Progenitor cell of endocrine pancreas (in vitro differentiated cells): ENCODE data around the gene EHD3. TPM values are rescaled to one million over a fixed set of nuclear protein-coding genes. Genes with fewer than 3 reads are reported as not detected.

Source experiments
- DNase-seq: peaks from one replicate; pipeline ENCODE4 v3.0.0; 2021; ENCODE audit warnings: low spot score; ENCODE audit not compliant: unreplicated experiment
- H3K27ac Mint-ChIP-seq: 2 replicates; pipeline ENCODE4 v1.8.0; 2021; ENCODE audit warnings: mild to moderate bottlenecking, moderate library complexity, mixed read lengths
- H3K27me3 Mint-ChIP-seq: 2 replicates; pipeline ENCODE4 v1.8.0; 2021; ENCODE audit warnings: mixed read lengths
- H3K36me3 Mint-ChIP-seq: 2 replicates; pipeline ENCODE4 v1.8.0; 2022; ENCODE audit warnings: mixed read lengths; ENCODE audit not compliant: insufficient read depth
- H3K4me1 Mint-ChIP-seq: 2 replicates; pipeline ENCODE4 v1.8.0; 2021; ENCODE audit warnings: low read depth, mixed read lengths
- H3K4me3 Mint-ChIP-seq: 2 replicates; pipeline ENCODE4 v1.8.0; 2021; ENCODE audit warnings: low read depth, mild to moderate bottlenecking, moderate library complexity, mixed read lengths
- H3K9me3 Mint-ChIP-seq: 2 replicates; pipeline ENCODE4 v1.8.0; 2021; ENCODE audit warnings: low read depth, mixed read lengths
- total RNA-seq: library from RNA; stranded (reverse); gene quantifications from 2 replicates; pipeline ENCODE4 v1.2.1, GENCODE V29; 2021
- TF ChIP-seq, protein P1 (sequence below): fragments of 200-600 bp; sonication (generic); IDR thresholded peaks from one replicate; pipeline ENCODE4 v1.5.0; 2021; ENCODE audit warnings: antibody characterized with exemption, mild to moderate bottlenecking; ENCODE audit not compliant: unreplicated experiment

EHD3 gene
- total RNA-seq, 1 donor from 2014 or later, result 7.0 TPM

DNA sequence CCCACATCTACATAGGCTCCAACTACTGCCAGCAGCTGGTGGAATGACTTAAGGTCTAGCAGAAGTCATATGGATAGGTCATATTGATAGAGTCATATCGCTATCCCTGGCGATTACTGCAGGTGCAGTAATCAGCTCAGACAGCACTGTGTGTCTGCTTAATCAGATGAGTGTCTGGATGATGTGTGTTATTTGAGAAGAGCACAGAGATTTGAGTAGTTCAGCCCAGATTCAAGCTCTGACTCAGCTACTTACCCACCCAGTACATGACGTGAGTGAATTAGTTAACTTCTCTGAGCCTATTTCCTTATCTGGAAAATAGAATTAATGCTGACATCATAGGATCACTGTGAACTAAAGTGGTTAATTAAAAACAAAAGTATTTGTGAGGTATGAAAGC, 78.9 kb downstream of the EHD3 start:
- H3K36me3 Mint-ChIP-seq, result peaks cover 2% of the 10 kb centered on the region
- no peaks in the 10 kb centered on the region for H3K4me1 Mint-ChIP-seq
- peaks cover 27% of the 10 kb centered on the region for H3K9me3 Mint-ChIP-seq
- H3K4me3 Mint-ChIP-seq, result no peak overlapping the region
- no peak overlapping the region for H3K27ac Mint-ChIP-seq
- H3K27me3 Mint-ChIP-seq, result no peaks in the 10 kb centered on the region
- TF ChIP-seq, protein P1, sequence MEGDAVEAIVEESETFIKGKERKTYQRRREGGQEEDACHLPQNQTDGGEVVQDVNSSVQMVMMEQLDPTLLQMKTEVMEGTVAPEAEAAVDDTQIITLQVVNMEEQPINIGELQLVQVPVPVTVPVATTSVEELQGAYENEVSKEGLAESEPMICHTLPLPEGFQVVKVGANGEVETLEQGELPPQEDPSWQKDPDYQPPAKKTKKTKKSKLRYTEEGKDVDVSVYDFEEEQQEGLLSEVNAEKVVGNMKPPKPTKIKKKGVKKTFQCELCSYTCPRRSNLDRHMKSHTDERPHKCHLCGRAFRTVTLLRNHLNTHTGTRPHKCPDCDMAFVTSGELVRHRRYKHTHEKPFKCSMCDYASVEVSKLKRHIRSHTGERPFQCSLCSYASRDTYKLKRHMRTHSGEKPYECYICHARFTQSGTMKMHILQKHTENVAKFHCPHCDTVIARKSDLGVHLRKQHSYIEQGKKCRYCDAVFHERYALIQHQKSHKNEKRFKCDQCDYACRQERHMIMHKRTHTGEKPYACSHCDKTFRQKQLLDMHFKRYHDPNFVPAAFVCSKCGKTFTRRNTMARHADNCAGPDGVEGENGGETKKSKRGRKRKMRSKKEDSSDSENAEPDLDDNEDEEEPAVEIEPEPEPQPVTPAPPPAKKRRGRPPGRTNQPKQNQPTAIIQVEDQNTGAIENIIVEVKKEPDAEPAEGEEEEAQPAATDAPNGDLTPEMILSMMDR, result no peak
- DNase-seq, result no peak

DNA sequence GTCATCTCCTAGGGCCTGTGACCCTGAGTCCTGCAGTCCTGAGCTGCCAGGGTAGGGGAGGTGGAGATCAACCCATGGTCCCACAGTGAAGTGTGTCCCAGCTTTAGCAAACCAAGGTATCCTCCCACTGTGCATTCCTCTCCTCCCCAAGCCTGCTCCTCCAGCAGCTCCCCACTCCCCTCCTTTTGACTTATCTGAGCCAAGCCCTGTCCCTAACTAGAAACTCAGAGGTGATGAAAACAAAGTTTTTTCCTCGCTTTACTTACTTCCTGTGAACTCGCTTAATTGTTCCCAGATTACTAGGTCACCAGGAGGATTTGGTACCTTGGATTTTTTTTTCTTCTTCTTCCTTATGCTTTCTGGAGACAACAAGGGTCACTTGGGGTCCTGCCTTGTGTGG, 80.8 kb downstream of the EHD3 start:
- H3K4me3 Mint-ChIP-seq, result no peak overlapping the region
- TF ChIP-seq, protein P1, result no peak
- no peaks in the 10 kb centered on the region for H3K27me3 Mint-ChIP-seq
- no peak overlapping the region for H3K27ac Mint-ChIP-seq
- peaks cover 9% of the 10 kb centered on the region for H3K9me3 Mint-ChIP-seq
- H3K4me1 Mint-ChIP-seq, result no peaks in the 10 kb centered on the region
- H3K36me3 Mint-ChIP-seq, result peaks cover 2% of the 10 kb centered on the region
- DNase-seq, result no peak

GRCh38 chr2:31317396-31317795, 83.4 kb downstream of the EHD3 start:
- H3K4me1 Mint-ChIP-seq, result no peaks in the 10 kb centered on the region
- H3K4me3 Mint-ChIP-seq, result no peak overlapping the region
- H3K27me3 Mint-ChIP-seq, result no peaks in the 10 kb centered on the region
- no peak overlapping the region for H3K27ac Mint-ChIP-seq
- TF ChIP-seq, protein P1, result no peak
- no peak for DNase-seq
- H3K36me3 Mint-ChIP-seq, result no peaks in the 10 kb centered on the region
- no peaks in the 10 kb centered on the region for H3K9me3 Mint-ChIP-seq

GRCh38 chr2:31318361-31319336, 84.7 kb downstream of the EHD3 start:
- Mint-ChIP-seq H3K27ac (no peak overlapping the region), H3K4me1 (no peaks in the 10 kb centered on the region), H3K9me3 (no peaks in the 10 kb centered on the region), H3K4me3 (no peak overlapping the region), H3K27me3 (no peaks in the 10 kb centered on the region), H3K36me3 (no peaks in the 10 kb centered on the region)
- no peak for DNase-seq
- TF ChIP-seq, protein P1, result no peak

Other genes with a start within 250 kb of the EHD3 start
- gene GALNT14, start 95.7 kb upstream of the EHD3 start, total RNA-seq, result 0.91 and 1.2 TPM in 2 replicates
- 0.50 and 0.73 TPM in 2 replicates for gene CAPN14, start 16.6 kb upstream of the EHD3 start, total RNA-seq
- gene XDH, start 180.6 kb downstream of the EHD3 start, total RNA-seq, result 4.8 and 5.6 TPM in 2 replicates